CD4-positive, alpha-beta T cell treated with Interleukin-6 at 100 ng/mL for 8 hours (primary cell): ENCODE results near the gene ZDHHC11B.
A peak's percentile ranks its signal among the peaks of the same experiment; 100 is the strongest.

Experiments
- DNase-seq: peaks from one replicate; pipeline ENCODE4 v3.0.0-alpha.2; 2020; ENCODE audit warnings: mixed read lengths, low spot score

ZDHHC11B gene

DNA sequence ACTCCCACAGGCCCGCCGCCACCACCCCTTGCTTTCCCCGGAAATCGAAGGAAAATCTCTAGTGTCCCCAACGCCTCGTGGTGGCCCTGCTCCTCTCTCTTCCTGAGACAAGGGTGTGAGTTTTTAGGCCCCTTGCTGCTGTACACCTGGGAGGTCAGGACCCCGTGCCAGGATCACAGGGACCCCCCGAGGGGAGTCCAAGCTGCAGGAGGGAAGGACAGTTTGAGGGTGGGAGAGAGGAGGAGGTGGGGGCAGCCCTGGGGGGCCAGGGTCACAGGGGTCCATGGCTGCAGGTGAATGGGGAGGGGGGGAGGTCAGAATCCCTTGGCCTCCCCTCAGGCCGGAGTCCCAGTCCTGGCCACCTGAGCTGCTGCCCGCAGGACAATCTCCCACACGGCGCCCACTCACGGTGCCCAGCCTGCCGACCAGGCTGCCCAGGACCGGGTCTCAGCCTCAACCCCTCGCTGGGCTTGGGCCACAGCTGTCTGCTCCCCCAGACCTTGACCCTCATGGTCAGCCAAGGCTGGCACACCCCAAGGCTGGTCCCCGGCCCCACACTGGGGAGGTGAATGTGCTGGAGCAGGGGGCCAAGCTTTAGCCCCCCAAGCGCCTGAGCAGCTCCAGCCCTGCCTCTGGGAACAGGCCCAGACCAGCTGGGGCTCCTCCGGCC is 111.2 kb downstream of the ZDHHC11B start:
- DNase-seq = no peak

DNA sequence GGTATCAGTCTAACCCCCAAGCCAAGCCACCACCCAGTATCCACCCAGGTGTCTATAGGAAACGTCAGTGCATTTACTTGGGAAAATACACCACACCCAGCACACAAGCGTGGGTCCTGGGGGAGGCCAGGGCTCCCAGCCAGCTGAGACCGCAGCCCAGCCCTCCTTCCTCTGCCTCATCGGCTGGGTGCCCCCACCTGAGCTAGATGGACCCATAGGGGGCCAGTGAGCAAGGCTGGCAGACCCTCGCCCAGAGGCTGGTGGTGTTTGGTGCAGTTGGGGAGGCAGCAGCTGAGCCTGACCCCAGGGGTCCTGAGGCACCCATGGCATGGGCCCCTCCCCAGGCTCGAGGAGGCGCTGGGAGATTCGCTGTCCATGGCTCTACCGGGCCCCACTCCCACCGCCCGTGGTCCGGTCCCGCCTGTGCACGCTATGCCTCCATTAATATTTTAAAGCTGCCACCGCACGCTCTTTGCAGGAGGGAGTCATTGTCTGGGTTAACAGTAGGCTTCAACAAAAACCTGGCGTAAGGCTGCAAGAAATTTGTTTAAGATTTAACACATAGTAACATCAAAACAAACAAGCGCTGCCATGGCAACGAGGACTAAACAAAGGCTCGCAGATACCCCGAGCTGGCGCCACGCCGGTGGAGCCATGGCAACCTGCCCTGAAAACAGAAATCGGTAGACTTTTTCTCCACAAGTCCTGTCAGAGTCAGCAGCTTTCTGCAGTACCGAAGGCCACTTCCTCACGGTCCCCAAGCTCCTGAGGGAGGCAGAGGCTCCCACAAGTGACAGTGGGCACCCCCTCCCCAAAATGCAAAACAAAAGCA is 112.0 kb downstream of the ZDHHC11B start:
- peak; percentile 60 for DNase-seq

DNA sequence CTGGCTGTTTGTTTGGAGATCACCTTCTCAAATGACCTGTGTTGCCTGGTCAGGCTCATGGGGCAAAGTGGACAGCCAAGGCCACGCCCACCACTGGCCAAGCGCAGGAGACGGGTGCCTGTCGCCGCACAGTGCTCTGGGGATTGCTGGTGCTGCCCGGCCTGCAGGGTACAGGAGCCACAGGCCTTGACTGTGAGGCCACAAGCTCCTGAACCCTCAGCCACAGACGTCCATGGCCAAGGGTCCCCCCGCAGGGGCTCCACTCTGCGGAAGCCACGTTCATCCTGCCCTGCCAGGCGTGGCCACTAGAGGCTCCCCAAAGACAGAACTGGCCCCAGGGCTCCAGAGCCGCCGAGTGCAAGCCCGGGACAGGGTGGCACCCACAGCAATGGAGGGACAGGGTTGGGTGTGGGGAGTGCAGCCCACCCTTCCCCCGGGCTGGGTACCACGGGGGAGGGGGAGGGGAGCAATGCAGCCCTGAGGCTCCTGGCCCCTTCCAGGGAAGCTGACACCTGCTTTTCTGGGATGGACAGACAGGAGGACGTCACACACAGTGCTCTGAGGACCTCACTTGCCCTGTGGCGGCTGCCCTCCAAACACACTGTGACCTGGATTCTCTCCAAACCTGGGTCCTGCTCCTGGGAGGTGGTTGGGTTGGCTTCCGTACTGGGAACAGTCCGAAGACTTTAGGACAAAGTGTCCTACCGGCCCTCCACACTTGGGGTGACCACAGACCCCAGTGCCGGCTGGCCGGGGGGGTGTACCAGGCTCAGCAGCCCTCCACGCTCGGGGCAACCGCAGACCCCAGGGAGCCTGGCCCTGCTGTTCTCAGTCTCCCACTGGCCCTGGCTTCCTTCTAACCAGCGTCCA is 112.8 kb downstream of the ZDHHC11B start:
- peak; percentile 67 for DNase-seq

DNA sequence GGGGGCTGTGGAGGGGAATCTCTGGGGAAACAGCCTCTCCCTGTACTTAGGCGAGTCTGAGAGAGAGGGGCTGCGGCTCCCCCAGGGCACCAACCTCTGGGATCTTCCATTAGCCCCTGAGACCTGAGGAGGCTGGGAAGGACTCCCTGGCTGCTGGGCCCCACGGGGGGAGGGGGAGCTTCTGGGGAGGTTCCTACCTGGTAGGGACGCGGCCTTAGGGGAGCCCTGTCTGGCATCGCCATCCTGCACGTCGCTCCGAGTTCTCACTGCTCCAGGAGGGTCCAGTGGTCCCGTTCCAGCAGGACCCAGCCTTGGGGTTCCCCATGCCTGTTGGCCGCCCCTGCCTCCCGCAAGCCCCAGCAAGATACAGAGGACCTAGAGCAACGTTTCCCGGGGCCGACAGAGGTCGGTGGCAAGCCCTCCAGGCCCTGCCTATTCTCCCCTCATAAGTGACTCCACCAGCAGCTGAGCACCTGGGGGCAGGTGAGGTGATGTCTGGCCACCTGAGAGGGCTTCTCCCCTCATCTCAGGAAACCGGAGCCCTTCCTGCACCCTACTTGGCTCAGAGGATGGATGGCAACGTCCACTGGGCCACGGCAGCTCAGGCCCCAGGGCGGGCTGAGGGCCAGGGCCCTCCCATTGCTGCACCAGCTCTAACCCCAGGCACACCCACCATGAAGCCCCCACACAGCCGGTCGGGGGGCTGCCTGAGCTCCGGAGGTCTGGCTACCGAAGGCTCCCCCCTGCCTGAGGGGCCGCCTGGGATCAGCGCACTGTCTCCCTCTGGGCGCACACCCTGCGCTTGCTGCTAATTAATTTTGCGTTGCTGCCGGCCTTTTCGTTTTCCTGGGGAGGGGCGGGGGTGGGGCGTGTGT is 113.9 kb downstream of the ZDHHC11B start:
- no peak for DNase-seq

DNA sequence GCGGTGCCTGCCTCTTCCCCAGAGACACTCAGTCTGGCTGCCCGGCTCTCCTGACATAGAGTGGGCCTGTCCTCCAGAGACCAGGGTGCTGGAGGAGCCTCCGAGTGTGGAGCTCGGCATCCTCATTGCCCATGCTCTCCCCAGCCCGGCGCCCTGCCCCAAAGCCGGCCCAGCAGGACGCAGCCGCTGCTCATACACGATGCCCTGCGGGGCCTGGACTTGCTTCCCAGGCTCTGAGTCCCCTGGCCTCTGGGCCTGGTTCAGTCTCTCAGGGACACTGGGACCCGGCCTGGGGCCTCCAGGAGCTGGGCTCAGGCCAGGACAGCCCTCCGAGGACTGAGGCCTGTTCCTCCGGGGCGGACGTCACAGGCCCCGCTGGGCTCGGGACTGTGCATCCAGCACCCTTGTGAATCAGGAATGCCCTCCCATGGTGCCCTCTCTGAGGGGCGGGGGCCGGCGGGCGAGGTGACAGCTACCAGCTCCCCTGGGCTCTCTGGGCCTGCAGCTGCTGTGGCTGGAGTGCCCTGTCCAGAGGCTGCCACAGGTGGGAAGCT is 114.6 kb downstream of the ZDHHC11B start:
- DNase-seq = no peak

DNA sequence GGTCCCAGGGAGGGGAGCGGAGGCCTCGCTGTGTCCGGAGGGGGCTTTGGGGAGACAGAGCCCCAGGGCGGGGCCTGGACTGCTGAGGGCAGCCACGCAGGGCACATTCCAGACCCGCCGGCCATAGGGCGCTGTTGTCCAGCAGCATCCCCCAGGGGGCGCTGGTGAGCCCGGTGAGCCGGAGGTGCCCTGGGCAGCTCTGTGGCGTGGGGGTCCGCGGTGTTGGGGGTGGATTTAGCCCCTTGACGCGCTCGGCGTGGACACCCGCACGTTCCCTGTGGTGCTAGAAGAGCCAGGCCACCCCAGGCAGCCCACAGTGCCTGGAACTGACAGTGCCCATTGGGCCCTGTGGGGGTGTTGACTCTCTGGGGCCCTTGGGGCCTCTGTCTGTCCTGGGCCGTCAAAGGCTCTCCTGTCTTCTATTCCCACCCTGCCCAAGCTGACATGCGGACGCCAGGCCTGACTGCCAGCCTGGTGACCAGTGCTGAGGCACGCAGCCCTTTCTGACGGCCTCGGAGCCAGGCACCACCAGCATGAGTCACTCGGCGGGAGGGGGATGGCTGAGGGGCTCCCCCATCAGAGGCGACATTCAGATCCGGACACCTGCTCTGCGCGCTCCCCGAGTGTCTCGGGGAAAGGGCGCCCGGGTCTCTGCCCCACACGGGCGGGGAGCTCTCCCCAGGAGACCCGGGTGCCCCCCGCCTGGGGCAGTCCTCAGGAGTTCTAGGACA is 115.3 kb downstream of the ZDHHC11B start:
- DNase-seq = no peak

DNA sequence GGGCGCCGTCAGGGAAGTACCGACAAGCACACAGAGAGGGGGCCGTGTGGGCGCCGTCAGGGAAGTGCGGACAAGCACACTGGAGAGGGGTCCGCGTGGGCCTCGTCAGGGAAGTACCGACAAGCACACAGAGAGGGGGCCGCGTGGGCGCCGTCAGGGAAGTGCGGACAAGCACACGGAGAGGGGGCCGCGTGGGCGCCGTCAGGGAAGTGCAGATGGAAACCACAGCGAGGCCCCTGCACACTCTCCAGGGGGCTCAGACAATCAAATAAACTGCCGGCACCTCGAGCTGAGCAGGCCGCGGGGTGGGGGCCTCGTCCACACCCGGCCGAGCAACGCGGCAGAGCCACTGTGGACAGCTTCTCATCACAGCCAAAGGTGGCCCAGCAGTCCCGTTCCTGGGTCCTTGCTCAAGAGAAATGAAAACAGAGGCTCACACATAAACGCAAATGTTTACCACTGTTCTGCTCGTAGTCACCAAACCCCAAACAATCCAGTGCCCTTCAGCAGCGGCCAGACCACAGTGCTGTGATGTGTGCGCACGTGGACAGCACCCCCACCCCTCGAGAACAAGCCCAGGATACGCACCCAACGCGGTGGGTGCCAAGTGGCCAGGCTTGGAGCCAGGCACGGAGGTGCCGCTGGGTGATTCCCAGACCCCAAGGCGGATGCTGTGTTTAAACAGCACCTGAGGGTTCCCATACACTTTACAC is 116.1 kb downstream of the ZDHHC11B start:
- DNase-seq = no peak

DNA sequence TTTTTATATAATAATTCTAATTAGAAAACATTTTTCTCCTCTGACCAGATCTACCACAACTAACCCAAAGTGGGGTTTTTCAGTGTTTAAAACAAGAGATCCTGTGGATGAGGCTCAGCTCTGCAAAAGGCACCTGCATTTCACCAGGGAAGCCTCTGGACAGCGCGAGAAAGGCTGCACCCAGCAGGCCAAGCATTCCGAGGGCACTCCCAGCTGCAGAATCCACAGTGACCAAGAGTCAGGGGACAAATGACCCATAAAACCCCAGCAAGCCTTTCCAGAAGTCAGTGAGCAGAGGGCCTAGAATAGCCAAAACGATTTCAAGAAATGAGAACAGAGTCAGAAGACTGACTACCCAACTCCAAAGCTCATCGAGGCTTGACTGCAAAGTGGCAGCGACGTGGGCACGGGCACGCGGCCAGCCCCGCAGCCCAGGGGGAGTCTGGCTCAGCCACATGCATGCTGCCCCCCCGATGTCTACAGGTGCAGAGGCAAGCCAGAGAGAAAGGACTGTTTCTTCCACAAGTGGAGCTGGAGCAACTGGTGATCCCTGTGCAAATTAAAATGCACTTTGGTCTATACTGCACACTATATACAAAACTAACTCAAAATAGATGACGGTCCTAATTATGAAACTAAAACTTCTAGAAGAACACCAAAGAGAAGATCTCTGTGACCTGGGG is 117.6 kb downstream of the ZDHHC11B start:
- DNase-seq = no peak

DNA sequence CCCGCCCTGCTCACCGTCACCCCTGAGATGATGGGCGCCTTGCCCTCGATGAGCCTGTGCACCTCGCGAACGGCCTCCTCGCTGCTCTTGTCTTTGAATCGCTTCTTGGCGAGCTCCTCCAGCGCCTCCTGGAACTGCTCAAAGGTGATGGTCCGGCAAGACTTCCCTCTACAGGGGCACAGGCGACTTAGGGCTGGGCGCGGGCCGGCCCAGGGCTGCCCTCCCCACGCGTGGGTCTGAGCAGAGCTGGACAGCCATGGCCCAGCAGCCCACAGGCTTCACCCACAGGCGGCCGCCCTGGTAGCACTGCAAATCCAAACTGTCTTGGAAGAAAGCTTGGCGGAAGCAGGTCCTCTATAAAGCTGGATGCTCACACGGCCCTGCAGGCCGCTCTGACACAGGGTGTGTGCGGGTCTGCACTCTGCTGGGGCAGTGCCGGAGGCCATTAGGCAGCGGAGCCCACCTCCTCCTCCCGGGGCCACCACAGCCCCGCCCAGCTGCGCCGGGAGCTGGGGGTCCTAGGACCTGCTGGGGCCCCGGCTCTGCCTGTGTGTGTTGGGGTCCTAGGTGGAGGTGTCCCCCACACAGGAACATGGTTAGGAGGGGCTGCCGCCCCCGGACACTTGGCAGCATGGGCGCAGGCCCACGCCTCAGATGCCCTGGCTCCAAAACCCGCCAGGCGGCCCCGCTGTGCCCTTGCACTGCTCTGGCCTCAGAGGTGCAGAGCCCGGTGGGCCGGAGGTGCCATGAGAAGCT is 118.4 kb downstream of the ZDHHC11B start:
- DNase-seq = no peak

DNA sequence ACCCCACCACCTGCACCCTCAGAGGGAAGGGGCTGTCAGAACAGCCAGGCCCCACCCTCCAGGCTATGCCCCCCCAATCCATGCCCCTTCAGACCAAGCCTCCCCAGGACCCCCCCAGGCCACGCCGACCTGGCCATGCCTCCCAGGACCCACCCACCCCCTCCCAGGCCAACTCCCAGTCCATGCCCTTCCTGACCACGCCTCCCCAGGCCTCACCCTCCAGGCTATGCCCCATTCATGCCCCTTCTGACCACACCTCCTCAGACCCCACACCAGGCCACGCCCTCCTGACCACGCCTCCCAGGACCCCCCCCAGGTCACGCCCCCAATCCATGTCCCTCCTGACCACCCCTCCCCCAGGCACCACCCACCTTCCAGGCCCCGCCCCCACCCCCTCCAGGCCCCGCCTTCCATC is 119.0 kb downstream of the ZDHHC11B start:
- no peak for DNase-seq

DNA sequence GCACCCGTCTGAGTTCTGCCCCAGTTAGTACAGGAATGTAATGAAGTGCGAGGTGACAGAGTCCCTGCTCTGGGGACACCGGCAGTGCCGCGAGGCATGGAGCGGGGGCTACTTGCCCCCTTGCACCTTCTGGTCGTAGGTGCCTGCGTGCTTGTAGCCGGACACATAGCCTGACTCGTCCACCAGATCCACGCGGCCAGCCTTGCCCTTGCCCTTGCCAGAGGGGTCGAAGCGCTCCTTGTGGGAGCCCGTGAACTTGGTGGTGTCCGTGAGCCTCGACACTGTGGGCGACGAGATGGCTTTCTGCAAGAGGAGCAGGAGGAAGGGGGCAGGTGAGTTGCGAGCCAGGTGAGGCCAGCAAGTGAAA is 119.6 kb downstream of the ZDHHC11B start:
- DNase-seq = no peak

DNA sequence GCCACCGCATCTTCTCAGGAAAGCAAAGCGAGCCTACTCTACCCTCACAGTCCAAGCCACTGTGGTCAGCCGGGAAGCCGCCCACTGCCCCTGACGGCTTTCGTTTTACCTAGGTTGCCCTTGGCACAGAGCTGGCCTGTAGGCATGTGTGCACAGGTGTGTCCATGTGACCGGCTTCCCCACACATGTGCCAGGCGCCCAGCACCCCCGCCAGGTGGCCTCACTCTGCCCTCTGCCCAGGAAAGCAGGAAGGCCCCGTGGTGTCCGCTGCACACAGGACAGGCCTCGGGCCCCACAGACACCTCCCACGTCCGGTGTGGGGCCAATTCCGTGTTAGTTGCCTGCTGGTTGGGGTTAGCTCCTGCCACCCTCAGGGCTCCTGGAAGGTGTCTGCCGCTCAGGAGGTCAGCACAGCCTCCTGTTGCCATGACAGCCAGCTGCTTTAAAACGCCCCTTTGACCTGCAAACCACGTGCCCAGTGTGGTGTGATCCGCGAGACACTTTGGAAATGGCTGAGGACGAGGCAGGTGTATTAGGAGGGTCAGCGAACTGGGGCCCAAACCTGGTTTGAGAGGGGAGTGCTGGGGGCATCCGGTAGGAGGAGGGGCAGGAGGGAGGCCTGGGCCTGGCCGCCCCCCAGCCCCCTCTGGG is 120.1 kb downstream of the ZDHHC11B start:
- no peak for DNase-seq

DNA sequence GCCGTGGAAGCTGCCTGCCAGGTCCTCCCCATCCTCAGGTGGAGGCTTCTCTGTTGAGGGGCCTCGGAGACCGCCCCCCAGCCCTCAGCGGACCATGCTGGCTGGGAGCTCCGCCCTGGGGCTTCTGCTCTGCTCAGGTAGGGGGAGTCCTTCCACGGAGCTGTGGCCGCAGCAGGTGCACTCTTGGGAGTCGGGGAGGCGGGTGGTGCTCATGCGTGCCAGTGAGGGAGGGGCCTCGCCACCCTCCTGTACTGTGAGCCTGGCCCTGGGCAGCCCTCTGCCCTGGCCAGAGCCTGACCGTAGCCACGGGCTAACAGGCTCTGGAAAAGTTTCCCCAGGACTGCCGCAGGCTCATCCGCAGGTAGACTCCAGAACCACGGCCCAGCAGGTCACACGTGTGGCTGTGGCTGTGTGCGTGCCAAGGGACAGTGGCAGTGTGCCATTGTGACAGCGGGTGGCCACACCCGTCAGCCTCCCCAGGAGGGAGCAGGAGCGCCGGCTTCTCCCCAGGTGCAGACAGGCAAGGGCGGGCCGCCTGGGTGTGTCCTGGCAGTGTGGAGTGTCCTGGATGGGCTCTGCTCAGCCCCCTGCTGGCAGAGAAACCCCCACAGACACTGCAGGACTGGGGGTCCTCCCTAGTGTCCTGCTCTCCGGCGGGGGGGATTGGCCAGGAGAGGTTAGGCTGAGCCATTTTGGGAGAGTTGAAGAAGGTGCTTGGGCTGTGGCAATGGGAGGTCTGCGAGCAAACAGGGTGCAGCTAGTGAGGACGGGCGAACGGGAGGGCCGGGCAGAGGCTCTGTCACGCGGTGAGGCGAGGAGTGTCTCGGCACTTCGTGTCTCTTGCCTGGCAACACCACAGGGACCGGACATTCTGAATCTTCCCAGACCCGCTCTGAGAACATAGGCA is 120.8 kb downstream of the ZDHHC11B start:
- DNase-seq = no peak

DNA sequence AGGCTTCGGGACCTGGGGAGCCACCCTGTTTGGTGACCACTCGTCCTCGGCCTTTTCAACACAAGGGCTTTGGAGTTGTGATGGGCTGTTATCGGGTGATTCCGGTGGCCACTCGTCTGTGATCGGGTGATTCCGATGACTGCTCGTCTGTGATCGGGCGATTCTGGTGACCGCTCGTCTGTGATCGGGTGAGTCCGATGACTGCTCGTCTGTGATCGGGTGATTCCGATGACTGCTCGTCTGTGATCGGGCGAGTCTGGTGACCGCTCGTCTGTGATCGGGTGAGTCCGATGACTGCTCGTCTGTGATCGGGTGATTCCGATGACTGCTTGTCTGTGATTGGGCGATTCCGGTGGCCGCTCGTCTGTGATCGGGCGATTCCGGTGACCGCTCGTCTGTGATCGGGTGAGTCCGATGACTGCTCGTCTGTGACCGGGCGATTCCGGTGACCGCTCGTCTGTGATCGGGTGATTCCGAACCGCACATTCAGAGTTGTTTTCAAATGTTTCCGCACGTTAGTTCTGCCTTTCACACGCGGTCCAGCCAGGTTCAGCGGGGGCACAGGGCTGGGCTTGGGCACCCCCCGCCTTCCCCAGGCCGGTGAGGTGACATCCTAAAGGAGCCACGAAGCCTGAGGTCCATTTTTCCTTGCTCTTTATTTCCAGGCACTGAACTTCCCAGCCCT is 121.6 kb downstream of the ZDHHC11B start:
- DNase-seq = no peak

DNA sequence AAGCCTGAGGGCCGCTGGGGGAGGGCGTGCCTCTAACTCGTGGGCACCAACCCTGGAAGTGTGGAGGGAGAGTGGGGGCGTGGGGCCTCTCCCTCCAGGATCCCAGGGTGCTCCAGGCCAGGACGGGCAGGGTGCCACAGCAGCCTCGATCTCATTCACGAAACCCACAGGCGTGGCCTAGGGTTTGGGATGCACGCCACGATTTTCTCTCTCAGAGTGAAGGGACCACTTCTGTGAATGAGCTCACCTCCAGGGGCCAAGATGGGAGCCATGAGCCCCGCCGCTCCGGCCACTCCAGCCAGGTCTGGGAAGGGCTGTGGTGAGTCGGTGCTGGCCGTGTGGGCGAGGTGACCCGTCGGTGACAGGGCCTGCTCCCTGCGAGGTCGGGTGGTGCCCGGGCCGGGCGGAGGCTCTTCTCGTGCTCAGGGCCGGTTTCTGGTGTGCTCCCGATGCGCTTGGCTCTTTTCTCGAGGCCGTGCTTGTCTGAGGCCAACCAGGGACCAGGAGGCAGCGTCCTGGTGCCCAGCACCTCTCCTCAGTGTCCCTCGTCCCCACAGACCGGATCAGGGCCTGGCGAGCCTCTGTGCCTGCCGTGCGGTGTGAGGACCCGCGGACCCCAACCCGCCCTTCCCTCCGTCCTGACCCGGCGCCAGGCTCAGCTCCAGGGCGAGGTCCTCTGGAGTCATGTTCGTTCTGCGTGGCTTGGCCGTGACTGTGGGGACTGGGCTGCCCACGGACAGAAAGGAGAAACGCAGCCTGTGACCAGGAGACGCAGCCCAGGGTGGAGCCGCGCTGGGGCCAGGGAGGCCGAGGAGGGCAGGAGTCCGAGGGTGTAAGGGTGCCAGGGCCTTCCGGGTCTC is 122.4 kb downstream of the ZDHHC11B start:
- no peak for DNase-seq
